NCI-H510A (cell line): ENCODE data around the gene UBE2L5.

Experiments used
- DNase-seq: peaks from one replicate; lab custom pipeline; 2025; lab: John Stamatoyannopoulos, UW

Gene UBE2L5

DNA sequence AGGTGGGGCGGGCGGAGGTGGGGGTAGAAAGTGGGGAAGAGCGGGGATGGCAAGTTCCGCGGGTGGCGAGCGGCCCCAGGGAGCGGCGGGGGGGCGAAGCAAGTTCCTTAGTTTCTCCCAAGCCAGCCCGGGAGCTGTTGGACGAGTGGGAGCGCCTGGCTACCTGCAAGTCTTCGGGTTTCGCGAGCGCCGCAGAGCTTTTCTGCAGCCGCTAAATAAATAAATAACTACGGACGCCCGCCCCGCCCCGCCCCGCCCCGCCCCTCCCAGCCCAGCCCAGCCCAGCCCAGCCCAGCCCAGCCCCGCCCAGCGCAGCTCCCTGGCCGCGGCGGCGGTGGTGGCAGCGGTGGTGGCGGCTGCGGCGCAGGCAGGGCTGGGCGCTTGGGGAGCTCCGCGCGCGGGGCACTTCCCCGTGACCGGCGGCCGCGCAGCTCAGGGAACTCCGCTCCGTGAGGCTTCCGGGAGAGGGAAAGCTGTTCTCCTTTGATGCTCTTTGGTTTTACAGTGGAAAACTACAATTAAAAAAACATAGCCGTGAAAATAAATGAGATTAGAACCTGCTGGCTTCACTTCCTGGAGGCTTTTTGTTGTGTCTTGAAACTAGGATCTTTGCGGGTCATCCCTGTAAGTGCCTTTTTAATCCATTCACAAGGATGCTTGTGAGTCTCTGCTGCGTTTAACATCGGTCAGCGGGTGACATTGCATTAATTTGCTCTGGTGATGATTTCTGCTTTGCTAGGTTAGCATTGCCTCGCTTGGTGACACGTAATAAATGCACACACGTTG, at the start of gene UBE2L5:
Gene UBE2L5 (plus strand): TSS at position 440 of the 786 bp plus-strand sequence. CDS start 5,498 bp downstream, outside the sequence.
- peak; percentile 53 for DNase-seq

DNA sequence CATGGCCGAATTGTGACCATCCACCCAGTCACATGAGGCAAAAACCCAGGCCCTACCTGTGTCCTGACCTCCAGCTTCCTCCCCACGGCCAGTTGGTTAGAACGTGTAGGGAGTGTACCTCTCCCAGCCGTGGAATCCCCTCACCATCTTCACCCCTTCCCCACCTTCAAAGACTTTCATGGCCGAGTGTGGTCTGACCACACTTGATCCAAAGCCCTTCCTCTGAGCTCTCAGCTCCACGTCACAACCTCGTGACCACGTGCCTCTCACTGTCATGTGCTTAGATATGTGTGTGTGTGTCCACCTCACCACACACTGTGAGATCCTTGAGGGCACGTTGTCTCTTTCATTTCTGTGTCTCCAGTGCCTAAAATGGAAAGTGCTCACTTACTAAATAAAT, 48.6 kb upstream of the UBE2L5 start:
- no peak for DNase-seq

DNA sequence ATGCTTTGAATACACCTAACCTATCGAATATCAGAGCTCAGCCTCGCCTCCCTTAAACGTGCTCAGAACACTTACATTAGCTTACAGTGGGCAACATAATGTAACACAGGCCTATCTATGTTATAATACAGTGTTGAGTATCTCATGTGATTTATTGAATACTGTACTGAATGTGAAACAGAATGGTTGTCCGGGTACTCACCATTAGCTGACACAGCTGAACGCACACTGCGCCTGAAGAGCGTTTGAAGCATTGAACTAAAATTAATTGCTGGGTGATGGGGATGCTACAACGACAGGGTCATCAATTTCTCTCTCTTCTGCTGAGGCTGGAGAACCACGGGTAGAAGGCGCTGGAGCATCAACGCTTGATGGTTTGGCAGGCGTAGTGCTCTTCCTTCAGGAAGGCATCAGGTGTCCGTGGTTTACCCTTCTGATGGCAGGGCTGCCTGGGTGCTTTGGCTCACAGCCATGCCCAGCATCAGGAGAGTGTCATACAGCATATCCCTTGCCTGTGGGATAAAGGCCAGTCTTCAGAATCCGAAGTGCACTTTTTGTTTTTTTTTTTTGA, 46.9 kb upstream of the UBE2L5 start:
- peak; percentile 9 for DNase-seq

DNA sequence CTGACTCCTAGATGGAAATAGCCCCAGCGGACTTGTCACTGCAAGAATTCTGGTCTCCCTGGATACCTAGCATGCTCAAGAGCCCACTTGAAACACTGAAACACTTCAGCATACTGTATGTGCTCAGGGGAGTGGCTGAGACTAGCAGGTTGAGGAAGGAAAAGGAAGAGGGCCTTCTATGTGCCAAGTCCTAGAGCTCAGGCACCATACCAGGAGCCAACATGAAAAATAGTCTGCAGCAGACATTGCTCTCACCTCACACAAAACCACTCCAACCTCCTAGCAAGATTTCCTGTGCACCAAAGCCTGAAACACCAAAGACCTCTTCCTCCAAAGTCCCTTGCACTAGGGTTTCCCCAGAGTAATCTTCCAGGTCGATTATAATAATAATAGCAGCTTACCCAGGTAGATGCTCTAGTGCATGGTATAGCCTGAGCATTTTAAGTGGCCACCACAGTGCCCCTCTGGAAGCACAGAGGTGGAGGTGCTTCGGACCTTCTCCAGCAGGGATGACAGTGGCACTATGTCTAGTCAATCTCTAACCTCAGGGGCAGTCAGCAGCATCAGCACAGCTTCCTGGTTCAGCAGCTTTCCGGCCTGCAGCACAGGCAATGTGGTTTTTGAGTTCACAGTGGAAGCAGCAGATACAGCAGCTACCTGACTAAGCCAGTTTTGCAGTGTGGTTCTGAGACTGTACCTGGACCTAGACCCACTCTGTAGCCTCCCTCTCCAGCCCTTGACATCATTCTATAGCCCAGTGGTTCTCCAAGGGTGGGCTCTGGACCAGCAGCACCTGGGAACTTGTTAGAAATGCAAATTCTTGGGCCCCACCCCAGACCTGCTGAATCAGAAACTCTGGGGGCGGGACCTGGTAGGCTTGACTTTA, 45.6 kb upstream of the UBE2L5 start:
- DNase-seq: peak; percentile 32

DNA sequence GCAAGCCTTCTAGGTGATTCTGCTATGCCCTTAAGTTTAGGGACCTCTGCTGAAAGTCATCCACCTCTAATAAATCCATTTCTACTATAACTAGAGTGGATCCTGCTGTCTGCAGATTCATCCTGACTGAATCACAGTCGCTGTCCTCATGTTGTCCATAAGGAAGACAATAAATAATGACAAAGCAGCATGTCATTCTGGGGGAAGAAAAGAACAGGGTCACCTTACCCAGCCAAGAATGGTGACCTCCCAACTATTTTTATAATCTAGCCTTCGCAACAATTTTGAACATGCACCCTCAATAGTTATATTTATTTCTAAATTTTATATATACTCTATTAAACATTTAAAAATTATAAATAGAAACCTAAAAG, 45.0 kb upstream of the UBE2L5 start:
- DNase-seq: no peak

DNA sequence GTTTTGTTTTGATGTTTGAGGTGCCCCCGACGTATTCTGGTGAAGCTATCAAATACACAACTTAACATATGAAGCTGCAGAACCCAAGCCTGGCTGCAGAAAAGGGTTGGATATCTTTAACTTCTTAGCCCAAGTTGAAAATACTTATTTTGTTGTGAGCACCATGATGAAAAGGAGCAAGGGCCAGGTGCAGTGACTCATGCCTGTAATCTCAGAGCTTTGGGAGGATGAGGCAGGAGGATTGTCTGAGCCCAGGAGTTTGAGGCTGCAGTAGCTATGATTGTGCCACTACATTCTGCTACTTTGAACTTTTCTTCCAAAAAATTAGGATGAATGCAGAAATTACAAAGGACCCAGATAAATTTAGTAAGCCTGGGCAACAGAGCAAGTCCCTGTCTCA, 44.1 kb upstream of the UBE2L5 start:
- no peak for DNase-seq

DNA sequence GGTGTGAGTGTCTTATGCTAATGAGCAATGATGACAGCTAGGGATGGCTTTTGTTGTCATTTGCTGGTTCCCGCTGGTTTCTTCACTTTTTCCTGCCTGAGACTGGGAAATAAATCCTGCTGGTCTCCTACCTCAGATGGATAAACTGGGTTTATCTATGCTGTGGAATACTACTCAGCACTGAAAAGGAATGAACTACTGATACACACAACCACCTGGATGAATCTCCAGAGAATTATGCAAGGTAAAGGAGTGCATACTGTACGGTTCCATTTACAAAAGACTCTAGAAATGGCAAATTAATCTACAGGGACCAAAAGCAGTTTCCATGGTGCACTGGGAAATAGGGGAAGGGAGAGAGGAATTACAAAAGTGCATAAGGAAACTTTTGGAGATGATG, 41.2 kb upstream of the UBE2L5 start:
- DNase-seq: no peak

DNA sequence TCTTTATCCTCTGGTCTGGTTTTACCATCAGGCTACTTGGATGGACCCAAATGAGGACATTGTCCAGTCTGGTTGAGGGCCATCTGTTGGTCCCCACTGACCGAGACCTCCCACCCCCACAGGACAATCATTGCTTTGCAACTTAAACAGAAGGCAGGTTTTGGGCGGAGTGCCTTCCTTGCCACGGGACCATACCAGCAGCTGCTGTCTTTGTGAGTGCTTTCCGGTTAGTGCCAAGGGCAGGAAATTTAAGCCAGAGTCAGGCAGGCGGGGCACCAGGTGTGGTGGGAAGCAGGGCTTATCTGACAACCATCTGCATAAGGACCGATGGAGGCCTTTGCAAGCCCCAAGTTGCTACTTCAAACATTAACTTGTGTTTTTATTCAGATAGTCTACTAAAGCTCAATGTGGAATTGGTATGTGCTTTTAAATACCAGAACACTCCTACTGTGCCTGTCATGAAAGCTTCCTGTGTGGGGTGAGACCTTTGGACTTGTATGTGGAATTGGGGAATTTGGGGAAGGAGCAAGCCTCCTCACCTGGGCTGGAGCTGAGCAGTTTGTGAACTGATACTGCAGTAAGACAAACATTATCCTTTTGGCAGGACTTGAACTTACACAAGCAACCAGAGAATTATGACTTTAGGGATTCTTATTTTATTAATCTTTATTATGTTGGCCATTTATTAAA, 39.3 kb upstream of the UBE2L5 start:
- DNase-seq: peak; percentile 0

DNA sequence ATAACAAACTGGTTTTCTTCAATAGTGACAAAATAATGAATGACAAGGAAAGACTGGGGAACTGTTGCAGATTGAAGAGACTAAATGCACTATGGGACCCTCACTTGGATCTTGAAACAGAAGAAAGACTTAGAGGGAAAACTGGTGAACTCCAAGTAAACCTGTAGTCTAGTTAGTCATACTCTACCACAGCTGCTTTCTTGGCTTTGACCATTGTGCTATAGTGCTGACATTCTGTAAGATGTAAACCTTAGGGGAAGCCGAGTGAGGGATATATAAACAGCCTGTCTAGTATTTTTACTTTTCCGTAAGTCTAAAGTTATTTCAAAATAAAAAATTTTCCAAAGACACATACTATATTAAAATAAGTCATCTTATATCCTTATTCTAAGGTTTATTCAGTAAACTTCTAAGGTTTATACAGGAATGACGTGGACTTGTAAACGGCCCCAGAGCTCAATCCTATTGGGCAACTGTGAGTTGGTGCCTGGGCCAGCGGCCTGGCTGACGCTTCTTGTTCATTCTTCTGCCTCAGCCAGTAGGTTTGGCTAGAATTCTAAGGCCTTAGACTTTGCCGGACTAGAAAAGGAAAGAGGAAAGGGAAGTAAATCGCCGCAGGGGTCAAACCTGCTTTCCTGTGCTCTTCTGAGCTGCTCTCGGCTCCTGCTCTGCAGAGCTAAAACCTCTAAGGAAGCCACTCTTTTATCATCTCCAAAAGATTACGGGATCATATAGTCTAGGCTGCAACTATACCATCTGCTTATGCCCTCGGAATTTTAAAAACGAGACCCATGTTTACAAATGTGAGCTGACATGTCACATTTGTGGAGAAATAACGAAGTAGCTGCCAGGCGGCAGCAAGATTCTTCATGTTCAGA, 33.6 kb upstream of the UBE2L5 start:
- no peak for DNase-seq

DNA sequence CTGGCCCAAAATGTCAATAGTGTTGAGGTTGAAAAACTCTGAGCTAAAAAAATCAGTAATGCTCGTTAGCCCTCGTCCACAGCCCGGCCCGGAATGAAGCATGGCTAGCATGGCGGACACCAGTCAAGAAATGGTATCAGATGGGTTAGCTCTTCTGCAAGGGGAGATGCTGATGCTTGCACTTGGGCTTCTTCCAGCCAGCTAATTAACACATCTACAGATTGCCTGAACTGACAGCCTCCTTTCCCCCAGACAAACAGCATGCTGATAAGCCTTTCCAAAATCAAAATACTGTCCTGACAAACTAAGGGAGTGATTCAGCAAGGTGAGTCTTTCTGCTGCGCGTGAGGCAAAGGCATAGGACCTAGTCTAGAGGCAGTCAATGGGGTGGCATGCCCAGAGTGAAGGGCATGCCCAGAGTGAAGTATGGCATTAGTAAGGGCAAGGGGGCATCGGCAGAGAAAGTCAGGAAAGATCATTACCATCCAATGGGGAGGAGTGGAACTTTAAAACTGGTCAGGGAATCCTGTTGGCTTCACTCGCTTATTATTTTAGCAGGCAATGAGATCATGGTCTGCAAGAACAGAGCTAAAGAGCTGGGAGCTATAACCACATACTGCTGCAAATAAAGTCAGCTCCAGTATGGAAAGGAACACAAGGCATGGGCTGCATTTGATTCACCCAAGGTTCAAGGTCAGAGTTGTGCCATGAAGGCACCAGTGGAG, 30.2 kb upstream of the UBE2L5 start:
- DNase-seq: no peak

DNA sequence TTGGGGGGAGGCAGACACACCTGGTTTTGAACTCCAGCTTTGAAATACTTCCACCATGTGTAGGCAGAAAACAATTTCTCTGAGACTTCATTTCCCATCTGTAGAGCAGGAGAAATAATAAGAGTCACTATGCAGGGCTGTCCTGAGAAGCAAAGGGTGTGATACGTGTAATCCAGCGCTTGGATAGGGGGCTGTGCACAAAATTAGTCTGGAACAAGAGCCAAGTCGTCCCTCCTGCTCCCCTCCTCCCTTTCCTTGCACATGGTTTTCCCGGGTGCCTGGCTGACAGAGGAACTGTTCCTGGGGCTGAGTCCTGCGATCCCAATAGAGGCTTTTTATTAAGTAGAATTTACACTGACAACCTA, 29.6 kb upstream of the UBE2L5 start:
- DNase-seq: no peak

DNA sequence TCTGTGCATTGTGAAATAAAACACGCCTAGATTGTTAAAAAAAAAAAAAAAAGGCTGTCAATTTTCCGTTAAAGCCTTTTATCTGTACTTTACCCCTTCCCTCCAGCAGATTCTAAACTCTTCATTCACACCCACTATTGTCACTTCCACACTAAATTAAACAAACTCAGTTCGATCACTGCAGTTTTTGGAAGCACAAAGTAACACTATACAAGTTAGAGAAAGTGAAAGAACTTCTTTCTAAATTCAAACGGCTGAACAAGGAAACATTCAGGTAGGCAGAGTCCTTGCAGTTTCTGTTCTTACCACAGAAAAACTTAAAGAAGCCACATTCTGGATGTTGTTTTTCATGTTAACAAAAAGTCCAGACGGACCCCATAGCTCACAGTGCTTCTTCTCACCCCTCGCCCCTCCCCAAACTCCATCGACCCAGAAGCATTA, 27.5 kb upstream of the UBE2L5 start:
- DNase-seq: no peak

DNA sequence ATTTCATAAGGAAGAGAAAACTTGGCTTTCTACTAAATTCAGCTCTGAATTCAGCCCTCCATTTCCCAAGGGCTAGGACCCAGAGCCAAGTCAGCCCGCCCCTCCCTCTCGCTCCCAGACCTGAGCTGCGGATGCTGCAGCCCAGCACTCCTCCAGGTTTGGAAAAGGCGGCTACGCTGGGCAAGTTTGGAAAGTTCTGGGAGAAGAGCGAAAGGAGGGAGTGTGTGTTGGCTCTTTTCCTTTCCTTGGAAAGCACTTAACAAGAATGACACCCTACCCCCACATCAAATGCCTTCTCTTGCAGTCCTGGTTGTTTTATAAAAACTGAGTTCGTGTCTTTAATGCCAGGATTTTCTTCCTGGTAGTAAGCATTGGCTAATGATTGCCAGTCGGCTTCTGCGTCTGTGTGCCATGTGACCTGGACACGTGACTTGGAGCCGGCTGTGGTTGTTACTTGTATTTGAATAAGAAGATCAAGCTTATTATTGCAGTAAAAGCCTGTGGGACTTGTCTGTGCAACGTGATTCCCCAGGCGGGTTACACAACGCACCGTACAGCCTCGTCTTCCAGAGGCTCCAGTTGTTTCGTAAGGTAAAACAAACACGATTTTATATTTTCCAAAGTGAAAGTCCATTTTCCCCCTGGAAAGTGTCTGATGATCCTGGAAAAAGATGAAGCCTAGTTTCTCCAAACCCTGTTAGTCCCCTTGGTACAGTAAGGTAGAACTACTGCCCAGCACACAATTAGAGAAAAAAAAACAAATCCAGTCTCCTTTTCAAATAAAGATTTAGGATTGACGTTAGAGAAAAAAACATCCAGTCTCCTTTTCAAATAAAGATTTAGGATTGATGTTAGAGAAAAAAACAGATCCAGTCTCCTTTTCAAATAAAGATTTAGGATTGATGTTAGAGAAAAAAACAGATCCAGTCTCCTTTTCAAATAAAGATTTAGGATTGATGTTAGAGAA, 26.8 kb upstream of the UBE2L5 start:
- peak; percentile 56 for DNase-seq

DNA sequence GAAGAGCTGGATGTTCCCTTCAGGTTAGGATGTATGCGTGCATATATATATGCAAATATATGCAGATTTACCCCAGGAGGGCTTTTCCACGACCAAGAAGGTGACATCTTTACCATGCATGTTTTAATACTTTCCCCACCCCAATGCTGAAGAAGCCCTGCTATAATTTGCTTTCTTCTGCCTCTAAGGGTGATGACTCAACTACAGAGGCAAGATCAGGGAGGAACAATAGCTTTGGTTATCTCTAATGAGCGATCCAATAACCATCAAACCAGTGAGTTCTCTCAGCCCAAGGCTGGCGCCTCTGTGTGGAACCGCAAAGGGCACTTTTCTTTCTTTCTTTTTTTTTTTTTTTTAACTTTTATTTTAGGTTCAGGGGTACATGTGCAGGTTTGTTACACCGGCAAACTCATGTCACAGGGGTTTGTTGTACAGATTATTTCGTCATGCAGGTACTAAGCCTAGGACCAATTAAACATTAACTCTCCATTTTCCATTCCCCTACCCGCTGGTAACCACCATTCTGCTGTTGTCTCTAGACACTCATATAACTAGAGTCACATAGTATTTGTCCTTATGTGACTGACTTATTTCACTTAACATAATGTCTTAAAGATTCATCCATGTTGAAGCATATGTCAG, 25.7 kb upstream of the UBE2L5 start:
- no peak for DNase-seq

DNA sequence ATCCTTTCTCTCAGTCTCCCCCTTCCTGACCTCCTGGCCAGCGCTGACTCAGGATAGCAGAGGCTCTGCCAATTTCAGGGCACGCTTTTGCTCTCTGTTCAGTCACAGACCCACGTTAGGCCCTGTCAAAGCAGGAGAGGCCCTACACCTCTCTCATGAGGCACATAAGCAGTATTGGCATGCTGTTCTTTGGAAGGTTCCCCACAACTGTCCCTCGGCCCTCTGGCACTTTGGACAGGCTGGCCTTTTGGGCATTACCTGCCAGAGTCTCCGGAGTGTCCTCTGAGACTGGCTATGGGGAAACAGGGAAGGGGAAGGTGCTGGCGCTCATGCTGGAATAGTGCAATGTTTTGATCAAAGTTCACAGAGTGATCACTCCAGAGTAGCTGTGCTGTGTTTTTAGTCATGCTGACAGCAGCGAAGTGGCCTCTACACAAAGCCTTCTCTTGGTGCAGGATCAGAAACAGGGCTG, 23.7 kb upstream of the UBE2L5 start:
- DNase-seq: no peak

DNA sequence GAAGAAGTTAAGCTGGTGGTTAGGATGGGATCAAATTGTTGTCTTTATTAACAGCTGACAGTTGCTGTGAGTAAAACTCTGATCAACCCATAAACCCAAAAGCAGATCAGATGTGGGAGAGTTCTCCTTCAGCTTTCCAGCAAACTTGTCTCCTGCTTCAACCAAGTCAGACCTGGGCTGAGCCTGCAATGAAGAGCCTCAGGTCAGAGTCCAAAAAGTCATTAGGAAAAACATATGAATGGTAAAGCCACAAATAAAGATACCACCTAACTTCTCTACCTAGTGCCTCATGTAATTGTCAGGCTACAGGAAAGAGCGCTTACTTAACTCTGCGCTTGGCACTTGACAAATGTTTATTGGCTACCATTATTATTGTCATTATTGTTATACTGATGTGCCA, 21.9 kb upstream of the UBE2L5 start:
- DNase-seq: no peak

DNA sequence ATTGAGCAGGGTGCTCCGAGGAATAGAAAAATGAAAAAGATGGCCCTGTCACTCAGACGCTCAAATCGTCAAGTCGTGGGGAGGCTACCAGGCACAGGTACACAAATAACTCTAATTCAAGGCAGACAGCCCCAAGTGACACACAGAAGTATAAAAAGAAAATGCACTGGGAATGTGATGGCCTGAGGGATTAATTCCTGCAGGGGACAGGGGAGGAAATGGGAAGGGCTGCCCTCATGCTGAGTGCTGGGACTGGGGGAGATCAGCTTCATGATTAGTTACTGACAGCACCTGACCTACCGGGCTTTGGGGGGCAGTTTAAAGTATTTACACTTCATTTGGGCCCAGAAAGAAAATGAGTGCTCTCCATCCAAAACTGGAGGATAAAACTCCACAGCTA, 20.9 kb upstream of the UBE2L5 start:
- no peak for DNase-seq

DNA sequence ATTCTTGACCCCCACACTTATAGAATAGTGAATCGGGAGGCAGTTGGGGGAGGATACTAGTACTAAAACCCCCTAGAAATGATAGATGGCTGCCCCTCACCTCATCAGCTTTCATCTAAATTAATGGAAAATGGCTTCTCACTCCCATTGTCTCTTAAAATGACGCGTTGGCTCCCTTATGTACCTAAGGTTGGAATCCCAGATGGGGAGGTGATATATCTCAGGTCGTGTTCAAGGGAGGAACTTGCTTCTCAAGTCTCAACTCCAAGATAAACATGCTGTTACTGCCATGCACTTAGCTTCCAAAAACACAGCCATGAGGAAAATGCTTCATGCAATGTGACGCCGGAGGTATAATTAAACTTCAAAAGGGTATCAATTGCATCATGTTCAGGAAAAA, 18.8 kb upstream of the UBE2L5 start:
- no peak for DNase-seq

DNA sequence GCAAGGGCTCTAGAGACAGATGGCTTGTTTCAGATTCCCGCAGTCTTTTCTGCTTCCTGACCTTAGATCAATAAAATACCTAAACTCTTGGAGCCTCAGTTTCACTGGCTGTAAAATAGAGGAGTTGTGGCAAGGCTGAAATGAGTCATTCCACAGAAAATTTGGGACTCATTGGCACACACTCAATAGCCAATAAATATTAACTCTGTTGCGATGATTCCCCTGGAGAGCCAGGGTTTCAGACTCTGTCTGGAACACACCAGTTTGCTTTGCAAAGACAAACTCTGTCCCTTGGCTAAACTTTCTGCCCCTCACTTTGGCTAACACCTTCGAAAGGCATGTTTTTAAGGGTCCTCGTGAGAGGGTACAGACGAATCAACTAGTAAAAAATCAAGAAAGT, 18.1 kb upstream of the UBE2L5 start:
- DNase-seq: no peak
